ENCODE measurements around the gene TAB2. TPM values are rescaled to one million over a fixed set of nuclear protein-coding genes. Genes with fewer than 3 reads are reported as not detected.

The TAB2 gene
- total RNA-seq, 1 experiment from 2014 or later = 14.7 TPM

DNA sequence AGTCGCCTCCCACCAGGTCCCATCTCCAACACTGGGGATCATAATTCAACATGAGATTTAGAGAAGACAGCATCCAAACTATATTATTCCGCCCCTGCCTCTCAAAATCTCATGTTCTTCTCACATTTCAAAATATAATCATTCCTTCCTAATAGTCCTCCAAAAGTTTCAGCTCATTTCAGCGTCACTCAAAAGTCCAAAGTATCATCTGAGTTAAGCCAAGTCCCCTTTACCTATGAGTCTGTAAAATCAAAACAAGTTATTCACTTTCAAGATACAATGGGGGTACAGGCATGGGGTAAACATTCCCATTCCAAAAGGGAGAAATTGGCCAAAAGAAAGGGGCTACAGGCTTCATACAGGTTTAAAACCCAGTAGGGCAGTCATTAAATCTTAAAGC is 43.0 kb downstream of the TAB2 start:
- ChIA-PET CTCF (no interaction called here), POLR2A (ENCODE audit: unreplicated experiment) (no interaction called here)
- H3K79me2 ChIP-seq (ENCODE audit: low read length) = peaks cover 90% of the 10 kb centered on the region
- ATAC-seq (no peak), DNase-seq (no peak)
- peaks cover 11% of the 10 kb centered on the region for H3K4me1 ChIP-seq (ENCODE audit: insufficient read depth, low read length)
- no peaks in the 10 kb centered on the region for H3K9me2 ChIP-seq (replicated peaks; ENCODE audit: low read length)
- H3K27me3 ChIP-seq (ENCODE audit: low read length) = no peaks in the 10 kb centered on the region
- no peak overlapping the region for H3K9ac ChIP-seq (ENCODE audit: low read length)
- BruUV-seq (replicated peaks) = no TSS peak
- intact Hi-C loops (cut with micrococcal nuclease) = no loop called here
- no peak overlapping the region for H2AFZ ChIP-seq (ENCODE audit: low read length)
- no peaks in the 10 kb centered on the region for H3F3A ChIP-seq (ENCODE audit: low read length, unreplicated experiment)
- H3K9me3 ChIP-seq (ENCODE audit: low read length) = no peaks in the 10 kb centered on the region
- H3K27ac ChIP-seq (ENCODE audit: low read length) = no peak overlapping the region
- no peaks in the 10 kb centered on the region for H4K20me1 ChIP-seq (ENCODE audit: low read length)
- TF ChIP-seq, protein P1, sequence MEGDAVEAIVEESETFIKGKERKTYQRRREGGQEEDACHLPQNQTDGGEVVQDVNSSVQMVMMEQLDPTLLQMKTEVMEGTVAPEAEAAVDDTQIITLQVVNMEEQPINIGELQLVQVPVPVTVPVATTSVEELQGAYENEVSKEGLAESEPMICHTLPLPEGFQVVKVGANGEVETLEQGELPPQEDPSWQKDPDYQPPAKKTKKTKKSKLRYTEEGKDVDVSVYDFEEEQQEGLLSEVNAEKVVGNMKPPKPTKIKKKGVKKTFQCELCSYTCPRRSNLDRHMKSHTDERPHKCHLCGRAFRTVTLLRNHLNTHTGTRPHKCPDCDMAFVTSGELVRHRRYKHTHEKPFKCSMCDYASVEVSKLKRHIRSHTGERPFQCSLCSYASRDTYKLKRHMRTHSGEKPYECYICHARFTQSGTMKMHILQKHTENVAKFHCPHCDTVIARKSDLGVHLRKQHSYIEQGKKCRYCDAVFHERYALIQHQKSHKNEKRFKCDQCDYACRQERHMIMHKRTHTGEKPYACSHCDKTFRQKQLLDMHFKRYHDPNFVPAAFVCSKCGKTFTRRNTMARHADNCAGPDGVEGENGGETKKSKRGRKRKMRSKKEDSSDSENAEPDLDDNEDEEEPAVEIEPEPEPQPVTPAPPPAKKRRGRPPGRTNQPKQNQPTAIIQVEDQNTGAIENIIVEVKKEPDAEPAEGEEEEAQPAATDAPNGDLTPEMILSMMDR (conservative IDR thresholded peaks at IDR 0.05; ENCODE audit: low read depth, low read length) = no peak
- TF ChIP-seq EZH2 (IDR thresholded peaks at IDR 0.05; ENCODE audit: low read length, unreplicated experiment) (no peak), EZH2phosphoT487 (IDR thresholded peaks at IDR 0.05; ENCODE audit: borderline replicate concordance, low read length) (no peak)
- no peak overlapping the region for H3K4me2 ChIP-seq (ENCODE audit: low read length)
- no peaks in the 10 kb centered on the region for H3K36me3 ChIP-seq (ENCODE audit: low read depth, low read length)
- H3K4me3 ChIP-seq (ENCODE audit: low read length) = no peak overlapping the region

DNA sequence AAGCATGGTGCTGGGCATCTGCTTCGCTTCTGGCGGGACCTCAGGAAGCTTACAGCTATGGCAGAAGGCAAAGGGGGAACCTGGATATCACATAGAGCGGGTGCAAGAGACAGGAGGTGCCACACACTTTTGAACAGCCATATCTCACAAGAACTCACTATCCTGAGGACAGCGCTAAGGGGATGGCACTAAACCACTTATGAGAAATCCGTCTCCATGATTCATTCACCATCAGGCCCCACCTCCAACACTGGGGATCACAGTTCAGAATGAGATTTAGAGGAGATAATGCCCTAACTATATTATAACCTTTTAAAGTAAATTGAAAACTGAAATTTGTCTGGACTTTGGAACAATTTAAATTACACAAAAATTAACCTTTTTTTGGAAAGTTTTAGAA is 44.8 kb downstream of the TAB2 start:
- Histone ChIP-seq H3K36me3 (ENCODE audit: low read depth, low read length) (no peaks in the 10 kb centered on the region), H3K9ac (ENCODE audit: low read length) (no peak overlapping the region), H3K27me3 (ENCODE audit: low read length) (no peaks in the 10 kb centered on the region), H4K20me1 (ENCODE audit: low read length) (no peaks in the 10 kb centered on the region), H2AFZ (ENCODE audit: low read length) (no peak overlapping the region), H3K4me2 (ENCODE audit: low read length) (0 out of 2 replicates have a peak overlapping the region, but pooled peaks have one; percentile 60), H3K4me1 (ENCODE audit: insufficient read depth, low read length) (peaks cover 11% of the 10 kb centered on the region), H3K9me2 (replicated peaks; ENCODE audit: low read length) (no peaks in the 10 kb centered on the region), H3K4me3 (ENCODE audit: low read length) (no peak overlapping the region), H3K27ac (ENCODE audit: low read length) (no peak overlapping the region), H3K9me3 (ENCODE audit: low read length) (no peaks in the 10 kb centered on the region), H3K79me2 (ENCODE audit: low read length) (peaks cover 94% of the 10 kb centered on the region), H3F3A (ENCODE audit: low read length, unreplicated experiment) (no peaks in the 10 kb centered on the region)
- CTCF ChIA-PET = no interaction called here
- no peak; the same call in 1 of the 2 replicates for ATAC-seq
- BruUV-seq (replicated peaks) = no TSS peak
- no peak for TF ChIP-seq EZH2phosphoT487 (IDR thresholded peaks at IDR 0.05; ENCODE audit: borderline replicate concordance, low read length)
- TF ChIP-seq, protein P1 (conservative IDR thresholded peaks at IDR 0.05; ENCODE audit: low read depth, low read length) = no peak
- TF ChIP-seq EZH2 (IDR thresholded peaks at IDR 0.05; ENCODE audit: low read length, unreplicated experiment) = no peak
- DNase-seq = peak; percentile 27
- POLR2A ChIA-PET (ENCODE audit: unreplicated experiment) = no interaction called here
- intact Hi-C loops (cut with micrococcal nuclease) = no loop called here

DNA sequence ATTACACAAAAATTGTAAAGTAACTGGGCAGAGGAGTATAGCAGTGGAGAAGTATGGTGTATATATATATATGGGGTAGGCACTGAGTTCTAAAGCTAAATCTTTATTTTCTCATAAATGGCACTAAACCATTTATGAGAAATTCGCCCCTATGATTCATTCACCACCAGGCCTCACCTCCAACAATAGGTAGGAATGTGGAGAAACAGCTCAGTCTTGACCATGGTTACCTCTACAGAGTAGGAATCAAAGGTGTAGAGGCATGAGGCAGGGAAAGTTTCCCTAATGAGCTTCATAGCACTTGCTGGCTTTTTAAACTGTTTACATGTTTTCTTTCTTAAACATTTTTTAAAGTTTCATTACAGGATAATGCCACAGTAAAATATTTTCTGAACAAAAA is 45.6 kb downstream of the TAB2 start:
- H3K4me3 ChIP-seq (ENCODE audit: low read length) = no peak overlapping the region
- H3K27me3 ChIP-seq (ENCODE audit: low read length) = no peaks in the 10 kb centered on the region
- DNase-seq = peak; percentile 73
- H3K9me2 ChIP-seq (replicated peaks; ENCODE audit: low read length) = no peaks in the 10 kb centered on the region
- no peaks in the 10 kb centered on the region for H3F3A ChIP-seq (ENCODE audit: low read length, unreplicated experiment)
- no peak overlapping the region for H2AFZ ChIP-seq (ENCODE audit: low read length)
- no peak overlapping the region for H3K9ac ChIP-seq (ENCODE audit: low read length)
- peak overlapping the region; percentile 30; the same call in 1 of the 2 replicates for H3K27ac ChIP-seq (ENCODE audit: low read length)
- POLR2A ChIA-PET (ENCODE audit: unreplicated experiment) = interaction anchor here (0.7 kb wide), 1 partner anchor 199 kb away, joined by 4 read pairs; no protein-coding TSS in a partner anchor
- BruUV-seq (replicated peaks) = no TSS peak
- intact Hi-C loops (cut with micrococcal nuclease) = no loop called here
- peak overlapping the region; percentile 60 for H3K4me2 ChIP-seq (ENCODE audit: low read length)
- H3K9me3 ChIP-seq (ENCODE audit: low read length) = no peaks in the 10 kb centered on the region
- peaks cover 11% of the 10 kb centered on the region for H3K4me1 ChIP-seq (ENCODE audit: insufficient read depth, low read length)
- H3K36me3 ChIP-seq (ENCODE audit: low read depth, low read length) = no peaks in the 10 kb centered on the region
- peaks cover 98% of the 10 kb centered on the region for H3K79me2 ChIP-seq (ENCODE audit: low read length)
- TF ChIP-seq EZH2phosphoT487 (IDR thresholded peaks at IDR 0.05; ENCODE audit: borderline replicate concordance, low read length) = no peak
- TF ChIP-seq EZH2 (IDR thresholded peaks at IDR 0.05; ENCODE audit: low read length, unreplicated experiment) = no peak
- TF ChIP-seq, protein P1 (conservative IDR thresholded peaks at IDR 0.05; ENCODE audit: low read depth, low read length) = no peak
- H4K20me1 ChIP-seq (ENCODE audit: low read length) = no peaks in the 10 kb centered on the region
- ATAC-seq = peak; percentile 84
- CTCF ChIA-PET = no interaction called here
